HG02678 (cell line): ENCODE data around the gene EML6.
A peak's percentile ranks its signal among the peaks of the same experiment; 100 is the strongest.

ENCODE experiments used
- ATAC-seq: cut with Tn5 transposase; IDR thresholded peaks from one replicate; pipeline ENCODE4 v1.9.1; 2021; ENCODE audit warnings: mild to moderate bottlenecking, moderate library complexity; ENCODE audit not compliant: unreplicated experiment

The EML6 gene

GRCh38 chr2:54750040-54750439 is 26.6 kb downstream of the EML6 start:
- no peak for ATAC-seq

- ATAC-seq: no peak
These were observed 29.0 kb downstream of the EML6 start for GRCh38 chr2:54752439-54752838.

GRCh38 chr2:54755641-54756326 is 32.3 kb downstream of the EML6 start:
- ATAC-seq: peak; percentile 74

GRCh38 chr2:54757500-54757899 is 34.0 kb downstream of the EML6 start:
- peak; percentile 39 for ATAC-seq

GRCh38 chr2:54758951-54759350 is 35.5 kb downstream of the EML6 start:
- ATAC-seq: no peak

GRCh38 chr2:54760310-54760709 is 36.8 kb downstream of the EML6 start:
- ATAC-seq: no peak

GRCh38 chr2:54763636-54764291 is 40.3 kb downstream of the EML6 start:
- no peak for ATAC-seq

GRCh38 chr2:54767921-54768320 is 44.5 kb downstream of the EML6 start:
- no peak for ATAC-seq

GRCh38 chr2:54768772-54769428 is 45.4 kb downstream of the EML6 start:
- no peak for ATAC-seq

- ATAC-seq: no peak
These were observed 46.7 kb downstream of the EML6 start for GRCh38 chr2:54770211-54770610.

- ATAC-seq: no peak
These were observed 47.2 kb downstream of the EML6 start for GRCh38 chr2:54770676-54771075.

GRCh38 chr2:54771166-54771885 is 47.9 kb downstream of the EML6 start:
- ATAC-seq: no peak

- no peak for ATAC-seq
These were observed 48.6 kb downstream of the EML6 start for GRCh38 chr2:54772110-54772509.

GRCh38 chr2:54772531-54772930 is 49.1 kb downstream of the EML6 start:
- ATAC-seq: no peak

- no peak for ATAC-seq
These were observed 49.8 kb downstream of the EML6 start for GRCh38 chr2:54773233-54773632.

- ATAC-seq: no peak
These were observed 50.4 kb downstream of the EML6 start for GRCh38 chr2:54773838-54774237.

- no peak for ATAC-seq
These were observed 52.2 kb downstream of the EML6 start for GRCh38 chr2:54775710-54776109.

GRCh38 chr2:54776494-54776893 is 53.0 kb downstream of the EML6 start:
- ATAC-seq: no peak

GRCh38 chr2:54783349-54783748 is 59.9 kb downstream of the EML6 start:
- no peak for ATAC-seq

- ATAC-seq: no peak
These were observed 63.8 kb downstream of the EML6 start for GRCh38 chr2:54787270-54787669.

- ATAC-seq: peak; percentile 66
These were observed 64.4 kb downstream of the EML6 start for GRCh38 chr2:54787755-54788366.
